Transverse colon (tissue), 4 donors: ENCODE measurements around the gene GOLGA1.

ENCODE experiments used
- CTCF ChIP-seq, 5 experiments: fragments of 200-600 bp in 3 of 5; fragments of 450-650 bp in 2 of 5; sonication (generic) in 3 of 5; IDR thresholded peaks; 1 replicate in 2 of 5; 2 replicates in 3 of 5; pipeline ENCODE4 v1.5.1; 2016 to 2017; ENCODE audit warnings: antibody characterized with exemption in 5 of 5, inconsistent platforms in 3 of 5, mild to moderate bottlenecking in 2 of 5, moderate library complexity in 1 of 5
- EP300 ChIP-seq: sonication (generic); formaldehyde crosslinking; IDR thresholded peaks from one replicate; pipeline ENCODE4 v1.6.1; 2017; ENCODE audit warnings: antibody characterized with exemption, low read depth
- POLR2A ChIP-seq: fragments of 450-650 bp; IDR thresholded peaks from one replicate; pipeline ENCODE4 v1.6.1; 2016; ENCODE audit warnings: antibody characterized with exemption, mild to moderate bottlenecking, moderate library complexity
- POLR2AphosphoS5 ChIP-seq, 3 donors: sonication (generic); formaldehyde crosslinking; IDR thresholded peaks; one replicate each; pipeline ENCODE4 v1.6.1; 2016; ENCODE audit warnings: antibody characterized with exemption in 3 of 3

- no peak for TF ChIP-seq CTCF (IDR thresholded peaks at IDR 0.05)
- no peak for TF ChIP-seq POLR2AphosphoS5 (IDR thresholded peaks at IDR 0.05)
- TF ChIP-seq EP300: no peak
- no peak for TF ChIP-seq POLR2A
These were observed 80.9 kb downstream of the GOLGA1 start for GRCh38 chr9:124859803-124860581.
